B cell (primary cell): ENCODE measurements around the gene AMZ2. TPM values are rescaled to one million over a fixed set of nuclear protein-coding genes. Genes with fewer than 3 reads are reported as not detected.

Source experiments
- ATAC-seq: fragments of 200-7000 bp; cut with Tn5 transposase; one replicate; pipeline ENCODE4 v1.10.0; 2021; ENCODE audit warnings: low read depth, mild to moderate bottlenecking, moderate number of reproducible peaks, moderate library complexity
- CTCF ChIA-PET: fragments of 350-600 bp; sonication (Branson Sonifier 250); formaldehyde crosslinking; loops from one replicate; lab custom pipeline; 2021; ENCODE audit warnings: antibody characterized with exemption, inconsistent platforms; lab: Charles Lee
- POLR2A ChIA-PET: fragments of 350-600 bp; sonication (Branson Sonifier 250); formaldehyde crosslinking; loops from one replicate; lab custom pipeline; 2021; ENCODE audit warnings: antibody characterized with exemption; lab: Charles Lee
- DNase-seq: peaks from one replicate; pipeline ENCODE4 v3.0.0; 2013
- H2AFZ ChIP-seq: 2 replicates; pipeline ENCODE4 v1.6.1; 2012; ENCODE audit warnings: mild to moderate bottlenecking, low read depth, low read length; ENCODE audit not compliant: insufficient read depth, poor library complexity, severe bottlenecking
- H3K27ac ChIP-seq, 2 donors: 1 replicate in 1 of 2; 2 replicates in 1 of 2; pipeline ENCODE4 v1.5.1; 2012 to 2013; ENCODE audit warnings: low read length in 2 of 2, mild to moderate bottlenecking in 2 of 2, moderate library complexity in 1 of 2
- H3K27me3 ChIP-seq, 4 experiments: fragments of 200-600 bp in 1 of 4; sonication (generic) in 1 of 4; replicated peaks in 1 of 4; 1 replicate in 2 of 4; 2 replicates in 2 of 4; pipeline versions ENCODE4 v1.6.1 to v1.7.0; 2013 to 2016; ENCODE audit warnings: low read length in 3 of 4, mild to moderate bottlenecking in 2 of 4, mixed read lengths in 1 of 4, moderate library complexity in 1 of 4; ENCODE audit not compliant: insufficient read depth in 4 of 4, control insufficient read depth in 3 of 4; ENCODE audit errors: control extremely low read depth in 1 of 4
- H3K36me3 ChIP-seq, 2 experiments: replicated peaks in 1 of 2; 1 replicate in 1 of 2; 2 replicates in 1 of 2; pipeline versions ENCODE4 v1.6.1 to v1.7.1; 2013; ENCODE audit warnings: low read length in 1 of 2; ENCODE audit not compliant: insufficient read depth in 2 of 2, control insufficient read depth in 1 of 2; ENCODE audit errors: control extremely low read depth in 1 of 2, extremely low read depth in 1 of 2
- H3K4me1 ChIP-seq, 2 donors: fragments of 200-600 bp in 1 of 2; sonication (generic) in 1 of 2; 1 replicate in 1 of 2; 2 replicates in 1 of 2; pipeline versions ENCODE4 v1.5.1 to v1.6.1; 2013 to 2017; ENCODE audit warnings: low read length in 2 of 2; ENCODE audit not compliant: control insufficient read depth in 2 of 2, insufficient read depth in 2 of 2
- H3K4me2 ChIP-seq: replicated peaks from 2 replicates; pipeline ENCODE3; 2012; ENCODE audit warnings: mild to moderate bottlenecking, low read depth, low read length; ENCODE audit not compliant: poor library complexity, severe bottlenecking
- H3K4me3 ChIP-seq, 5 experiments: fragments of 200-600 bp in 1 of 5; sonication (generic) in 1 of 5; 1 replicate in 3 of 5; 2 replicates in 2 of 5; pipeline versions ENCODE4 v1.5.1 to v1.7.0; 2011 to 2016; ENCODE audit warnings: low read length in 4 of 5, mild to moderate bottlenecking in 4 of 5, low read depth in 2 of 5, control low read depth in 1 of 5, moderate library complexity in 1 of 5; ENCODE audit not compliant: insufficient read depth in 1 of 5; ENCODE audit errors: control extremely low read depth in 1 of 5, extremely low read depth in 1 of 5
- H3K79me2 ChIP-seq: fragments of 200-600 bp; sonication (generic); one replicate; pipeline ENCODE4 v1.6.0; 2016; ENCODE audit warnings: low read length; ENCODE audit not compliant: control insufficient read depth, insufficient read depth
- H3K9ac ChIP-seq: fragments of 200-600 bp; sonication (generic); 2 replicates; pipeline ENCODE4 v1.6.1; 2017; ENCODE audit warnings: mild to moderate bottlenecking, low read length, moderate library complexity
- H3K9me3 ChIP-seq, 3 donors: one replicate each; pipeline versions ENCODE4 v1.6.1 to v1.7.1; 2013; ENCODE audit warnings: low read length in 2 of 3; ENCODE audit not compliant: control insufficient read depth in 2 of 3, insufficient read depth in 1 of 3; ENCODE audit errors: control extremely low read depth in 1 of 3
- H4K20me1 ChIP-seq: 2 replicates; pipeline ENCODE4 v1.6.0; 2012; ENCODE audit warnings: mild to moderate bottlenecking, low read length; ENCODE audit not compliant: insufficient read depth, control insufficient read depth, poor library complexity, severe bottlenecking
- H3K27ac Mint-ChIP-seq: one replicate; pipeline ENCODE4 v1.8.0; 2021; ENCODE audit warnings: mixed read lengths
- H3K27me3 Mint-ChIP-seq: one replicate; pipeline ENCODE4 v1.8.0; 2021; ENCODE audit warnings: mixed read lengths
- H3K4me1 Mint-ChIP-seq: one replicate; pipeline ENCODE4 v1.8.0; 2021; ENCODE audit warnings: mixed read lengths
- H3K4me3 Mint-ChIP-seq: one replicate; pipeline ENCODE4 v1.8.0; 2021; ENCODE audit warnings: mixed read lengths
- H3K9me3 Mint-ChIP-seq: one replicate; pipeline ENCODE4 v1.8.0; 2022; ENCODE audit warnings: mixed read lengths; ENCODE audit not compliant: insufficient read depth
- EZH2 ChIP-seq: IDR thresholded peaks from 2 replicates; pipeline ENCODE4 v1.6.1; 2012; ENCODE audit warnings: borderline replicate concordance, low read depth, mild to moderate bottlenecking, moderate library complexity, low read length; ENCODE audit not compliant: insufficient read depth, poor library complexity, severe bottlenecking
- WGBS: methylation state at CpG from one replicate; pipeline ENCODE4 v1.1.5; 2013; ENCODE audit warnings: missing lambda C conversion rate; ENCODE audit not compliant: insufficient coverage; 5-methylcytosine and 5-hydroxymethylcytosine counted together
- intact Hi-C: fragments of 100-400 bp; cut with micrococcal nuclease; formaldehyde crosslinking; loops from one replicate; pipeline ENCODE4 v1.10.0; 2022
- polyA plus RNA-seq: library from polyadenylated mRNA; depleted of rRNA; stranded (reverse); fragments of >200 nt; gene quantifications from 2 replicates; pipeline ENCODE4 v1.2.3, GENCODE V29; 2012
- total RNA-seq, 2 donors: library from RNA; stranded (reverse); fragments of 120-200 nt in 1 of 2; gene quantifications; 1 replicate in 1 of 2; 2 replicates in 1 of 2; pipeline versions ENCODE4 v1.2.3 to v1.2.4, GENCODE V29; 2013 to 2022
- TF ChIP-seq, protein P1 (sequence below): fragments of 200-600 bp; IDR thresholded peaks from one replicate; pipeline ENCODE4 v1.8.0; 2022; ENCODE audit warnings: antibody characterized with exemption, mild to moderate bottlenecking

AMZ2 gene
- total and polyA plus RNA-seq, 2 donors (not counting 1 experiment from before 2014, with no cell fraction given), result 64.1 to 70.7 TPM

DNA sequence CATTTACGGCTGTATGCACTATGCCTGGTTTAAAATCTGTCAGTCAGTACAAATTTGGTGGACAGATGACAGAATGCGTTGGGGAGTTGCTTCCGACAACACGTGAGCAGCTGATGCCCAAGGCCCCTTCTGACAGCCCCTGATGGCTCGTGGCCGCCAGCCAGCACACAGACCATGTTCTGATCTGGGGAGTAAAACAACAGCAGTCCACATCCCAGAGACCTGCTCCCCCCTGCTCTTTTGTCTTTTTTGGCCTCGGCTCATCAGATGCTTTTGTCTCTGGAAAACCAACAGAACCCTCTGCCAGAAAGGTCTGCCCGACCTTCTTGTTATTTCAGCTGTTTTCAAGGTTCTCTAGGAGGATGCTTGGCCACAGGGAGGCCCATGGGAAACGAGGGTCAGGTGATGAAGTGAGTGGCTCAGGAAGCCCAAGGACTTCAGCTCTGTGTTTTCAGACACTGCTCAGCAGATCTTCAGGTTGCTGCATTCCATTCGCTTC lies 54.3 kb downstream of the AMZ2 start:
- Histone ChIP-seq H3K9me3 (no peaks in the 10 kb centered on the region), H3K79me2 (no peaks in the 10 kb centered on the region), H3K4me1 (no peaks in the 10 kb centered on the region), H3K4me3 (no peak overlapping the region), H3K4me2 (no peak overlapping the region), H2AFZ (no peak overlapping the region), H3K27ac (no peak overlapping the region), H3K9ac (no peak overlapping the region), H3K27me3 (no peaks in the 10 kb centered on the region), H4K20me1 (no peaks in the 10 kb centered on the region), H3K36me3 (peaks cover 0 to 2% of the 10 kb centered on the region in 2 experiments)
- Mint-ChIP-seq H3K27me3 (no peaks in the 10 kb centered on the region), H3K4me3 (no peak overlapping the region), H3K9me3 (no peaks in the 10 kb centered on the region), H3K27ac (no peak overlapping the region), H3K4me1 (no peaks in the 10 kb centered on the region)
- DNase-seq, result no peak
- ChIA-PET CTCF (interaction anchor here (1.4 kb wide), 1 partner anchor 130 kb away, joined by 3 read pairs; no protein-coding TSS in a partner anchor), POLR2A (interaction anchor here (1.6 kb wide), 1 partner anchor 11 kb away, joined by 4 read pairs; the partner anchor contains the start of genes ARSG and SLC16A6)
- 87% methylated on average over 10 of the region's 10 CpGs for WGBS
- intact Hi-C loops, result no loop called here
- no peak for ATAC-seq
- TF ChIP-seq, protein P1, sequence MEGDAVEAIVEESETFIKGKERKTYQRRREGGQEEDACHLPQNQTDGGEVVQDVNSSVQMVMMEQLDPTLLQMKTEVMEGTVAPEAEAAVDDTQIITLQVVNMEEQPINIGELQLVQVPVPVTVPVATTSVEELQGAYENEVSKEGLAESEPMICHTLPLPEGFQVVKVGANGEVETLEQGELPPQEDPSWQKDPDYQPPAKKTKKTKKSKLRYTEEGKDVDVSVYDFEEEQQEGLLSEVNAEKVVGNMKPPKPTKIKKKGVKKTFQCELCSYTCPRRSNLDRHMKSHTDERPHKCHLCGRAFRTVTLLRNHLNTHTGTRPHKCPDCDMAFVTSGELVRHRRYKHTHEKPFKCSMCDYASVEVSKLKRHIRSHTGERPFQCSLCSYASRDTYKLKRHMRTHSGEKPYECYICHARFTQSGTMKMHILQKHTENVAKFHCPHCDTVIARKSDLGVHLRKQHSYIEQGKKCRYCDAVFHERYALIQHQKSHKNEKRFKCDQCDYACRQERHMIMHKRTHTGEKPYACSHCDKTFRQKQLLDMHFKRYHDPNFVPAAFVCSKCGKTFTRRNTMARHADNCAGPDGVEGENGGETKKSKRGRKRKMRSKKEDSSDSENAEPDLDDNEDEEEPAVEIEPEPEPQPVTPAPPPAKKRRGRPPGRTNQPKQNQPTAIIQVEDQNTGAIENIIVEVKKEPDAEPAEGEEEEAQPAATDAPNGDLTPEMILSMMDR, result no peak
- TF ChIP-seq EZH2, result no peak

DNA sequence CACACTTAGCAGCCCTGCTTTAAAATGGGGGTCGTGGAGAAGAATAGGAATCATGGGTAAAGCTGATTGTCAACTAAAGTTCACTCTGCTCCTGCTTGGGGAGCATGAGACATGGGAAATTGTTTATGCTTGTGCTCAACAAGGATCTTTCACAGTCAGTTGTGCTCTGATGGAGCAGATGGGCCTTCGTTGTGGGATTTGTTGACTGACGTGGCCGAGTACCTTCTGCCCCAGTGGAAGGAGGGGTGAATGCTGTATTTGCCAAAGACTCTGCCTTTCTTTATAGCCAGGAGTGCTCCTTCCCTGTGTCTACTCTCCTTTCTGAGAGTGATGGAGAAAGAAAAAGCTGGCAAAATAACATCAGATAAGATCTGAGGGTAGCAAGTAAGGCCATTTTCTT lies 54.8 kb downstream of the AMZ2 start:
- CTCF ChIA-PET, result no interaction called here
- no peaks in the 10 kb centered on the region for H3K27me3 Mint-ChIP-seq

More for the DNA sequence above, 54.8 kb downstream of the AMZ2 start:
- H3K79me2 ChIP-seq, result no peaks in the 10 kb centered on the region
- DNase-seq (no peak), ATAC-seq (no peak)
- H2AFZ ChIP-seq, result no peak overlapping the region
- WGBS, result 87% methylated on average over 4 of the region's 4 CpGs
- no peak overlapping the region for H3K9ac ChIP-seq
- intact Hi-C loops, result no loop called here
- Mint-ChIP-seq H3K4me3 (no peak overlapping the region), H3K27ac (no peak overlapping the region), H3K4me1 (no peaks in the 10 kb centered on the region), H3K9me3 (no peaks in the 10 kb centered on the region)
- no peaks in the 10 kb centered on the region for H3K4me1 ChIP-seq
- H4K20me1 ChIP-seq, result no peaks in the 10 kb centered on the region
- no peak for TF ChIP-seq EZH2
- TF ChIP-seq, protein P1, result no peak
- no peaks in the 10 kb centered on the region for H3K9me3 ChIP-seq
- no peak overlapping the region for H3K4me2 ChIP-seq
- H3K4me3 ChIP-seq, result no peak overlapping the region
- H3K36me3 ChIP-seq, result peaks cover 0 to 2% of the 10 kb centered on the region in 2 experiments
- H3K27ac ChIP-seq, result no peak overlapping the region
- POLR2A ChIA-PET, result interaction anchor here (1.6 kb wide), 1 partner anchor 11 kb away, joined by 4 read pairs; the partner anchor contains the start of genes ARSG and SLC16A6
- no peaks in the 10 kb centered on the region for H3K27me3 ChIP-seq
